ENCODE data around the gene OXER1.

The OXER1 gene

DNA sequence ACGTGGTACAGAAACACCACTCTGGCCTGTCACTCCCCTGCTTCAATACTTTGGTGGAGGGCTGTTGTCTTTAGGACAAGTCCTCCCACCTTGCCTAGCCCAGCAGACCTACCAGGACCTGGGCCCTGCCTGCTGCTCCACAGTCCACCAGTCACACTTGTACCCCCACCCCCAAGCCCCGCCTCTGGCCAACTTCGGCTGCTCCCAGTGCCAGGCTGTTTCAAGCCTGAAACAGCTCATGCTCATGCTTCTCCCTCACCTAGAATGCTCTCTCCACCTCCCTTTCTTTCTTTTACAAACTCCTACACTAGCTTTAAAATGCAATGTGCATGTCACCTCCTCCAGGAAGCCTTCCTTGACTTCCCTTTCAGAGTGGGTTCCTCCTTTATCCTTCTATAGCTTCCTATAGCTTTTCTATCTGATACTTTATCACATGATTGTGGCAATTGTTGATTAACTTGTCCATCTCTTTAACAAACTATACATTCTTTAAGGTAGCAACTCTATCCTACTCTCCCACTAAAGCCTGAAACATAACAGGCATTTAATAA lies 4.8 kb upstream of the OXER1 start:
- DNase-seq = no peak

GRCh38 chr2:42767899-42768705 lies 4.2 kb upstream of the OXER1 start:
- no peak for DNase-seq

- DNase-seq = no peak
Measured at GRCh38 chr2:42767080-42767898, 3.4 kb upstream of the OXER1 start.

- no peak for DNase-seq
Measured at GRCh38 chr2:42765686-42766085, 1.8 kb upstream of the OXER1 start.

DNA sequence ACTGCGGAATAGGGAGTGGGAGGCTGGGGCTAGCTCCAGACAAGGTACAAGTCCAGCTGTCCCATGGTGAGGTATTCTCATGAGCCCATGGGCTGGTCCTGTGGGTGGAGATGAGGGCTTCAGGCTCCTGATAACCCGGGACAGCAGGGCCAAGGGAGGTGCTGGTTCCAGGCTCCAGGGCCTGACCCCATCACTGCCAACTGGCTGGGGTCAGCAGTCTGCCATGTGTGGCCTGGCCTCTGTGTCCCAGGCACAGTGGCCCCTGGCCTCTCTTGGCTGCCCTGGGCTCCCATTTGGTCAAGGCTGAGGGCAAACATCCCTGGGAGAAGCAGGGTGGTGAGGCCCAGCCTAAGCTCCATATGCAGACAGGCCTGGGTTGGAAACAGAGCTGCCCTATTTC lies 966 bp upstream of the OXER1 start:
- DNase-seq = no peak

DNA sequence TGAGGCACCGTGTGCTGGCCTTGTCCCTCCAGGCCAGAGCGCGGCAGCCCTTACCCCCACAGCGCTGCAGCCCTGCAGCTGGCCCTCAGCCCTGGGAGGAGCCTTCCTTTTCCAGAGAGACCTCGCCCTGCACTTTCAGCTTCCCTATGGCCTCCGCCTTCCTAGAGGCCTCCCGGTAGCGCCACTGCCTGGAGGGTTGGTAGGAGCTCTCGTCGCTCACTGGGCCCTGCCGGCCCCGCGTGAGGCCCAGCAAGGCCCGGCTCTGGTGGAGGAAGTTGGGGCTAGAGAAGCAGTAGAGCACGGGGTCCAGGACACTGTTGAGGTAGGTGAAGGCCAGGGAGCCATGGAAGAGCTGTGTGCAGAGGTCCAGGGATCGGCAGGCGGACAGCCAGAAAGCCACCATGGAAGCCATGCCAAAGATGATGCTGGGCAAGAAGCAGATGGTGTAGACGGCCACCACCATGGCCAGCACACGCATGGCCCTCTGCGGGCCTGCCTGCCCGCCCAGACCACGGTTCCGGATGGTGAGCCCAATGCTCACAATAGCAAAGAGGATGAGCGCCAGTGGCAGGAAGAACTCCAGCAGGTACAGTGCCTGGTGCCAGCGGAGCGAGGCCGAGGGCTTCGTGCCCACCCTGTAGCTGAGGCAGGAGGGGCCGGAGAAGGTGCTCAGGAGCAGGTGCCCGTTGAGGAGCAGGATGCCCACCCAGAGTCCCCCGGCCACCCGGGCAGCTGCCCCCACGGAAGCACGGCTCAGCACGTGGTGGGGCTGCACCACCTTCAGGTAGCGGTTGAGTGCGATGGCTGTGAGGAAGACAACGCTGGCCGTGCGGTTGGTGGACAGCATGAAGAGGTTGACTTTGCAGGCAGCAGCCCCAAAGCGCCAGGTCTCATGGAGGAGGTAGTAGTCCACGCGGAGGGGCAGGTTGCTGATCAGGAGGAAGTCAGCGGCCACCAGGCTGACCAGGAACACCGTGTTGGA lies 821 bp downstream of the OXER1 start:
- DNase-seq = no peak

DNA sequence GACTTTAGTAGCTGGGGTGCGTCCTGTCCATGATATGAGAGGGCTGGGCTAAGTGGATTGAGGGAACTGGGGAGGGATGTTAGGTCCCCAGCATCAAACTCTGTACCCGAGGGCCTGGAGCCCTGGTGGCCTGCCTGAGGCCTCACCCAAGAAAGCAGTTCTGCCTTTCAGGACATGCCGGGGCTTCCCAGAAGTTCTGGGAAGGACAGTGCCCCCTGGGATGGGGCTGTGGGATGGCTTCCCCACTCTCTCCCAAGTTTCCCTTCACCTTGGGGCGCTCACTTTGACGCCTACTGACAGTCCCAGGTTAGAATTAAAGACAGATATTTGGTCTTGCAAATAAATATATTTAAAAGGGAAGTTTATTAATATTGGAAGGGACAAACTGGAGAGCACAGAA lies 1.8 kb downstream of the OXER1 start:
- DNase-seq = no peak

DNA sequence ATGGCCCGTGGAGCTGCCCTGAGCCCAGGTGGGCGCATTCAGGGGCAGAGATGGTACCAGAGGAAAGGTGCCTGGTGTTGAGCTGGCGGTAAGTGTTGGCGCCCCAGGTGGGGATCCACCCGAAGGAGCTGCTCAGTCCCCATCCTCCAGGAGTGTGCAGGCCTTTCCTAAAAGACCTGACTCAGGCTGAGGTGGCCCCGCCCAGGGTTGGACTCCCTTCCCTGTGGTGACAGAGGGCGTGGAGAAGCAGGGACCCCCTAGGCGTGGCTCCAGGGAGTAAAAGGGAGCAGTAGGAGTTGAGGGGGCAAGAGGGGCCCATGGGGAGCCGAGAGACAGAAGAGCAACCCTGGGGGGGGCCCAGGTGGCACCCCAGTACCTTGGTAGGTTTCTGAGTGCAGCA lies 2.4 kb downstream of the OXER1 start:
- DNase-seq = no peak

DNA sequence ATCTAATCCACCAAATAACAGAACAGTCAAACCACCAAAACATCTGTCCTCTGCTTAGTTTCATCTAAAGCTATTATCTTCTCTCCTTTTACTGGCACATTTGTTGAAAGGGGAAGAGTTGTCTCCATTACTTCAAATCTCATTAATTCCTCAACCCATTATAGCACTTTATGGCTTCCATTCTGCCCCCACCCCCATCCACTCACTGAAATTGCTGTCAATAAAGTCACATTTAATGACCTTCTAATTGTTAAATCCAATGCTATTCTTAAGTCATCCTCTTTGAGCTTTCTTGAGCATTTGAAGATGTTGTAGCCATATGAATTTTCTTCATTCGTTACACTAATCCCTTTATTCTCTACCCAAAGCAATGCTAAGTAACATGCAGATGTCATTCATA lies 5.2 kb downstream of the OXER1 start:
- DNase-seq = no peak

DNA sequence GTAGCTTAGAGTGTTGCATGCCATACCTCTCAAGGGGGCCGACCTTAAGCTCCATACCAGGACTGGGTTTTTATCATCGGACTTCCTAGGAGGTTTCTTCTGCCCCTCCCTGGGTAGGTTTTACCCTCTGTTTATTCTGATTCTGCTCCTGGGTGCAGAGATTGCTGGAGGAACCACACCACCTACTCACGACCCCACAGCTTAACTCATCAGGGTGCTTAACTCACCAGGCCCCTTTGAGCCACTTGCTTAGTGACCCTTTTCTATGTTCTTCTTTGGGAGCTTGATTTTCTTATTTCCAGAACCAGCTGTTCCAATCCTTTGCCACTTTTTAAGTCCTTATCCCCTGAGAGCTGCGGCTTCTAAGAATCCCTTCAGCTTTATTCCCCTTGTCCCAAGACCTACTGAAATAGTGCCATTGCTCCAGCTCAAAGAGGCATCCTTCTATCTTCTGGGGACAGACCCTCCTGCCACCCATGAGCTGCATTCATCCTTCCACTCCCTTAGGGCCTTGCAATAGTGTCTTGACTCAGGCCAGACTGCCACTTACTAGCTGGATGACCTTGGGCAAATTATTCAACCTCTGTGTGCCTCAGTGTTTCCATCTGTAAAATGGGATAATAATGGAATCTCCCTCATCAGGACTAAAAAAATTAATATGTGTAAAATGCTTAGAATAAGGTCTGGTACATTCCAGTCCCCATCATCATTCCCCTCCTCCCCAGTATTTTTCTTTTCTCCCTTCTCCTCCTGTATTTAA lies 5.8 kb downstream of the OXER1 start:
- no peak for DNase-seq

GRCh38 chr2:42756966-42757513 lies 6.9 kb downstream of the OXER1 start:
- no peak for DNase-seq

DNA sequence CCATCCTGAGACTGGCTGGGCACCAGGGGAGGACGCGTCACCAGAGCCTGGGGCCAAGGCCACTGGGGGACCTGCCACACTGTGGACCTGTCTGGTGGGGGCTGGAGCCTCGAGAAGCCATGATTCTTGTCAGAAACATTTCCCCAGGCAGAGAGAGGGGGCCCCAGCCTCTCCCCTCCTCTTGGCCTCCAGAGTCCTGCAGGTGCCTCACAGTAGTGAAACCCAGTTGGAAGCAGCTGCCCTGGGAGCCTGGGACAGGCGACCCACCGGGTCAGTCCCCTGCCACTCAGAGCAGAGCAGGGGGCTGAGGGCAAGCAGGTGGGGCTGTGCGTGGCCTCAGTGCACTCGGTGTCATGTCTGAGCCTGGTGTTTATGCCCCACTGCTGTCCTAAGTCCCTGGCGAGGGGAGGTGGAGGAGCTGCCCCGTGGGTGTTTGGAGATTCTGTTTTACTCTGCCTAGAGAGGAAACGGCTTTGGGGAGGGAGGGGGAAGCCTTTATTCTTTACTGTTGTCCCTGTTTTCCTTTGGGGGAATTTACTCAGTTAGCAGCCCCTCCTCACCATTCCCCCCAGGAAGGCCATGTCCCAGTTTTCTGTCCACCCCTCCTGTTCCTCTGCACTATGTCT lies 7.7 kb downstream of the OXER1 start:
- no peak for DNase-seq

DNA sequence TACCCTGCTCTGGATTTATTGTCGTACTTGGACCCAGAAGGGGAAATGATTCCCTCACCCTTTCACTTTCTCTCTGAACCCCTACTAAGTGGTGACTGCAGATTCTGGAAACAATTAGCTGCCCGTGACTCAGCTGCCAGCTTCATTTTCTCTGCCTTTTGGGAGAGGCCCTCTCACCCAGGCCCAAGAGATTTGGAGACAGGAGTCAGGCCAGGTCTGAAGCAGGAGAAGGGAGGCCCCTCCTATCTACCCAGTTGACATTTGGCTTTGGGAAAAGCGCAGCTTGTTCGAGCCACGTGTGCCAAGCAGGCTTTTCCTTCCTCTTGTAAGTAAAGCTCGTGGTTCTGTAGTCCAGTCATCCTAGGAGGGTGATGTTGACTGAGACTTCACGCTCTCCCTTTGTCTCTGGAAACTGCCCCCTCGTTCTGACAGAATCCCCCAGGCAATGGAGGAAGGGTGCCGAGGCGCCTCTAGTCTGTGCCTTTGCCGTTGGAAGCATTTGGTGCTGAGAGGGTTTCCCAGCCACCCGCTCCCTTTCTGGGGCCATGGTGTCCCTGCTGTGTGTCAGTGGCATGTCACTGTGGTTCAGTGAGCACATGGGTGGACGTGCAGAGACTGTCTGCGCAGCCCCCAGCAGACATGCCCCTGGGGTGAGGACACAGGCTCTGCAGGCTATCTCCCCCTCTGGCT lies 8.6 kb downstream of the OXER1 start:
- no peak for DNase-seq

GRCh38 chr2:42754776-42755140 lies 9.2 kb downstream of the OXER1 start:
- no peak for DNase-seq

- DNase-seq = no peak
Measured at GRCh38 chr2:42754021-42754775, 9.7 kb downstream of the OXER1 start.

GRCh38 chr2:42752816-42753813 lies 10.8 kb downstream of the OXER1 start:
- DNase-seq = no peak

- DNase-seq = no peak
Measured at GRCh38 chr2:42752314-42752713, 11.6 kb downstream of the OXER1 start.

DNA sequence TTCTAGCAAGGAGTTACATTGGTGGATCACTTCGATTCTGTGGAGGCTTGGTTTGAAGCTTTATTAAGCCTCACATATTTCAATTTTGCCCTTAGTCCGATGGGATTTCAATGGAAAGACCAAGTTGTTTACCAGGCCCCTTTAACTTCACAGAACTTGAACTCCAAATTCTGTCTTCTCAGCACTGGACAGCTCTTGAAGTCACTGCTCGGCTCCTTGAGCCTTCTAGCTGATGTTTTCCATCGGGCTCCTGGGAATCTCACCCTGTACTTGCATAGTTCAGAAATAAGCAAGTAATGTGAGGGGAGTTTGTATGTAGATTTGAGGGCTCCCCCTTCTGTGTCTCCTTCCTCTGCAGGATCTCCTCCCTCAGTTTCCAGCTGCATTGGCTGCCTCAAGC lies 15.1 kb downstream of the OXER1 start:
- no peak for DNase-seq

- no peak for DNase-seq
Measured at GRCh38 chr2:42747422-42747821, 16.5 kb downstream of the OXER1 start.
